Measurements from ENCODE around the gene OR13J1. TPM values are rescaled to one million over a fixed set of nuclear protein-coding genes. Genes with fewer than 3 reads are reported as not detected.
"Not testable (repeated sequence)": the region's sequence is repeated elsewhere in the genome, so short reads cannot be mapped to it uniquely, and the experiment has no call there.

OR13J1 gene
- total and polyA plus RNA-seq, 2 donors from 2014 or later, result not detected

DNA sequence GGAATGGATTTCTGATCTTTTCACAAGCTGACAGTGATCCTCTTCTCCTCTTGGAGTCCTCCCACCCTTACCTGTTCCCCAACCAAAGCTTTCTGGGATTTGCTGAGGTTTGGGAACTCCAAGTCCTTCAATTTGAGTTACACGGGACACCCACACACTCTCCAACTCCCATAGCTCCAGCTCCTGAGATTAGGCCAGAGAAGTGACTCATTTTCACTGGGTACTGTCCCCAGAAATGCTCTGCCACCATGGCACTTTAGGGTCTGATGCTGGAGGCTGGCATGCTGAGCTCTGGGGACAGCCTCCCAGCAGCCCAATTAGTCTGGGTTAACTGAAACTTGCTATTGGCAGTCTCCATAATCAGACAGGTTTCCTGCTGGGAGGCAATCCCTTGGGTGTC, 21.9 kb upstream of the OR13J1 start:
- DNase-seq (no peak), FAIRE-seq (no peak)
- Histone ChIP-seq H3K9me3 (ENCODE audit: control insufficient read depth in 2 of 3, insufficient read depth in 1 of 3, low read length in 3 of 3) (no peaks in the 10 kb centered on the region), H3K4me3 (ENCODE audit: low read length in 3 of 3) (no peak overlapping the region), H3K27me3 (ENCODE audit: control insufficient read depth, insufficient read depth, low read length) (no peaks in the 10 kb centered on the region), H3K4me1 (ENCODE audit: control insufficient read depth in 2 of 3, insufficient read depth in 2 of 3, low read depth in 1 of 3, low read length in 3 of 3) (no peaks in the 10 kb centered on the region), H3K36me3 (ENCODE audit: control insufficient read depth in 2 of 3, insufficient read depth in 3 of 3, low read length in 3 of 3) (no peaks in the 10 kb centered on the region), H3K27ac (ENCODE audit: low read depth in 2 of 2, low read length in 2 of 2) (no peak overlapping the region), H3K9ac (ENCODE audit: low read length in 3 of 3) (no peak overlapping the region)
- TF ChIP-seq CTCF (IDR thresholded peaks at IDR 0.05; ENCODE audit: borderline replicate concordance, extremely low read depth, insufficient read depth), result no peak
- intact Hi-C loops (cut with DNase I), result no loop called here

GRCh38 chr9:35891646-35892045, 21.4 kb upstream of the OR13J1 start:
- no peak for FAIRE-seq
- intact Hi-C loops (cut with DNase I), result no loop called here

GRCh38 chr9:35884908-35885307, 14.7 kb upstream of the OR13J1 start:
- intact Hi-C loops (cut with DNase I), result loop anchor here (5.0 kb wide), 1 partner anchor 93 kb away; the partner anchor contains the start of gene NPR2
- not testable (repeated sequence) for H3K27ac ChIP-seq (ENCODE audit: low read depth in 2 of 2, low read length in 2 of 2); H3K27me3 ChIP-seq (ENCODE audit: control insufficient read depth, insufficient read depth, low read length); H3K9me3 ChIP-seq (ENCODE audit: control insufficient read depth in 2 of 3, insufficient read depth in 1 of 3, low read length in 3 of 3); FAIRE-seq; H3K4me3 ChIP-seq (ENCODE audit: low read length in 3 of 3); H3K36me3 ChIP-seq (ENCODE audit: control insufficient read depth in 2 of 3, insufficient read depth in 3 of 3, low read length in 3 of 3); H3K9ac ChIP-seq (ENCODE audit: low read length in 3 of 3); DNase-seq; H3K4me1 ChIP-seq (ENCODE audit: control insufficient read depth in 2 of 3, insufficient read depth in 2 of 3, low read depth in 1 of 3, low read length in 3 of 3)

More at GRCh38 chr9:35891646-35892045, 21.4 kb upstream of the OR13J1 start:
- Histone ChIP-seq H3K4me3 (ENCODE audit: low read length in 3 of 3) (no peak overlapping the region), H3K9ac (ENCODE audit: low read length in 3 of 3) (no peak overlapping the region), H3K9me3 (ENCODE audit: control insufficient read depth in 2 of 3, insufficient read depth in 1 of 3, low read length in 3 of 3) (no peaks in the 10 kb centered on the region), H3K27me3 (ENCODE audit: control insufficient read depth, insufficient read depth, low read length) (no peaks in the 10 kb centered on the region), H3K4me1 (ENCODE audit: control insufficient read depth in 2 of 3, insufficient read depth in 2 of 3, low read depth in 1 of 3, low read length in 3 of 3) (no peaks in the 10 kb centered on the region), H3K36me3 (ENCODE audit: control insufficient read depth in 2 of 3, insufficient read depth in 3 of 3, low read length in 3 of 3) (no peaks in the 10 kb centered on the region), H3K27ac (ENCODE audit: low read depth in 2 of 2, low read length in 2 of 2) (no peak overlapping the region)
- TF ChIP-seq CTCF (IDR thresholded peaks at IDR 0.05; ENCODE audit: borderline replicate concordance, extremely low read depth, insufficient read depth), result no peak
- DNase-seq, result no peak

DNA sequence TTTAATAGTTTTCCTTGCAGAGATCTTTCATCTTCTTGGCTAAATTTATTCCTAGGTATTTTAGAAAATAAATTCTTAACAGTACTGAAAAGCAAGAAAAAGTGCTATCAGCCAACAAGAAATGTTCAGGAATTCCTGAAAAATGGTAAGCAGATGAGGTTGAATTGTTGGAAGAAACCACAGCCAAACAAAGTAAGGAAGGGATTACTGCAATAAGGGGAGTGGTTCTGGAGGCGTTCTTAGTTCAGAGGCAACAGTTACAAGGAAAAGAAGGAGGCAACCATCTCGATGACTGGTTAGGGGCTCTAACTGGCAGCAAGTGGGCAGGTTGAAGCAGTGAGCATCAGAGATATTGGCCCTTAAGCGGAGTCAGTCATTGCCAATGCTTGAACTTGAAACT, 12.8 kb upstream of the OR13J1 start:
- no peak overlapping the region for H3K4me3 ChIP-seq (ENCODE audit: low read length in 3 of 3)
- H3K4me1 ChIP-seq (ENCODE audit: control insufficient read depth in 2 of 3, insufficient read depth in 2 of 3, low read depth in 1 of 3, low read length in 3 of 3), result no peaks in the 10 kb centered on the region
- H3K9me3 ChIP-seq (ENCODE audit: control insufficient read depth in 2 of 3, insufficient read depth in 1 of 3, low read length in 3 of 3), result no peaks in the 10 kb centered on the region
- DNase-seq (no peak), FAIRE-seq (no peak)
- no peak for TF ChIP-seq CTCF (IDR thresholded peaks at IDR 0.05; ENCODE audit: borderline replicate concordance, extremely low read depth, insufficient read depth)
- no peaks in the 10 kb centered on the region for H3K36me3 ChIP-seq (ENCODE audit: control insufficient read depth in 2 of 3, insufficient read depth in 3 of 3, low read length in 3 of 3)
- H3K9ac ChIP-seq (ENCODE audit: low read length in 3 of 3), result no peak overlapping the region
- H3K27ac ChIP-seq (ENCODE audit: low read depth in 2 of 2, low read length in 2 of 2), result no peak overlapping the region
- intact Hi-C loops (cut with DNase I), result loop anchor here (5.0 kb wide), 1 partner anchor 91 kb away; the partner anchor contains the start of gene NPR2
- no peaks in the 10 kb centered on the region for H3K27me3 ChIP-seq (ENCODE audit: control insufficient read depth, insufficient read depth, low read length)
